Fibroblast of skin of abdomen (primary cell): ENCODE measurements around the gene FBXO8. TPM values are rescaled to one million over a fixed set of nuclear protein-coding genes. Genes with fewer than 3 reads are reported as not detected.
"Not testable (repeated sequence)": the region's sequence is repeated elsewhere in the genome, so short reads cannot be mapped to it uniquely, and the experiment has no call there.

Source experiments
- DNase-seq: peaks from one replicate; pipeline ENCODE4 v3.0.0-alpha.2; 2013
- polyA plus RNA-seq, 2 experiments: library from polyadenylated mRNA; unstranded; fragments of 120-200 nt; gene quantifications; one replicate each; pipeline ENCODE4 v1.2.1, GENCODE V29; 2013; ENCODE audit not compliant: insufficient read length in 2 of 2

The FBXO8 gene, protein sequence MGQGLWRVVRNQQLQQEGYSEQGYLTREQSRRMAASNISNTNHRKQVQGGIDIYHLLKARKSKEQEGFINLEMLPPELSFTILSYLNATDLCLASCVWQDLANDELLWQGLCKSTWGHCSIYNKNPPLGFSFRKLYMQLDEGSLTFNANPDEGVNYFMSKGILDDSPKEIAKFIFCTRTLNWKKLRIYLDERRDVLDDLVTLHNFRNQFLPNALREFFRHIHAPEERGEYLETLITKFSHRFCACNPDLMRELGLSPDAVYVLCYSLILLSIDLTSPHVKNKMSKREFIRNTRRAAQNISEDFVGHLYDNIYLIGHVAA
- 13.4 TPM for polyA plus RNA-seq (2013, experiment 1 of 2; ENCODE audit: insufficient read length)
- 12.8 TPM for polyA plus RNA-seq (2013, experiment 2 of 2; ENCODE audit: insufficient read length)

GRCh38 chr4:174283507-174284471 is at the start of gene FBXO8, which contains the start of gene CEP44:
TSS of gene FBXO8 (minus strand) at chr4:174283667. CDS start at chr4:174263092, 20,575 bp downstream.
TSS of gene CEP44 (plus strand) at chr4:174283911. CDS start at chr4:174299122, 15,211 bp downstream.
- peak; percentile 78 for DNase-seq

GRCh38 chr4:174332741-174333493 is 49.5 kb upstream of the FBXO8 start:
- peak; percentile 71 for DNase-seq

- DNase-seq: peak; percentile 40
Observed at GRCh38 chr4:174324725-174325124, 41.3 kb upstream of the FBXO8 start.

GRCh38 chr4:174324236-174324635 is 40.8 kb upstream of the FBXO8 start:
- DNase-seq: peak; percentile 34

DNA sequence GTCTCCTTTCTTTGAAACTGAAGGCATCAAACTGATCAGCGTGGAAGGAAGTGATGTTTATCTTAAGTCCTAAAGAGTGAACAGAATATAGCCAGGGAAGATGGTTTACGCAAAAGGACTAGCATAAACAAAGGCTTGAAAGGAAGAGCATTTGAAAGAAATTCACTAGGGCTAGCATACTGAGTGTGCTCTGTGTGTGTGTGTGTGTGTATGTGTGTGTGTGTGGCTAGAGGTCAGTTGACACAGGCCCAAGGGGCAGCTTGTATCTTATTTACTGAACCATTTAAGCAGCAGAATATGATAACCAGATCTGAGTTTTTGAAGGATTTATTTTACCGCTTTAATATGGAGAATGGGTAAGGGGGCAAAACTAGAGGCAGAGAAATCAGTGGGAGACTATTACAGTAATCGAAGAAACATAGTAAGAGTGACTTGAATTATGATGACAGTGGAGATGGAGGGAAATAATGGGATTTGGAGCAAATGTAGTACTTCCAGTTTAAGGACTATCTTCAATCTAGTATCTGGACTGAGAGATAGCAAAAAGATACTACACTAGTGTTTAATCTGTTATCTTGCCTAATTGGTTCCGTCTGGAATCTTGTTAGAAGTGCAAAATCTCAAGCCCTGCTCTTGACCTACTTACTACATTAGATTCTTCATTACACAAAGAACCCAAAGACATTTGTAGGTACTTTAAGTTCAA is 37.2 kb upstream of the FBXO8 start:
- DNase-seq: no peak

DNA sequence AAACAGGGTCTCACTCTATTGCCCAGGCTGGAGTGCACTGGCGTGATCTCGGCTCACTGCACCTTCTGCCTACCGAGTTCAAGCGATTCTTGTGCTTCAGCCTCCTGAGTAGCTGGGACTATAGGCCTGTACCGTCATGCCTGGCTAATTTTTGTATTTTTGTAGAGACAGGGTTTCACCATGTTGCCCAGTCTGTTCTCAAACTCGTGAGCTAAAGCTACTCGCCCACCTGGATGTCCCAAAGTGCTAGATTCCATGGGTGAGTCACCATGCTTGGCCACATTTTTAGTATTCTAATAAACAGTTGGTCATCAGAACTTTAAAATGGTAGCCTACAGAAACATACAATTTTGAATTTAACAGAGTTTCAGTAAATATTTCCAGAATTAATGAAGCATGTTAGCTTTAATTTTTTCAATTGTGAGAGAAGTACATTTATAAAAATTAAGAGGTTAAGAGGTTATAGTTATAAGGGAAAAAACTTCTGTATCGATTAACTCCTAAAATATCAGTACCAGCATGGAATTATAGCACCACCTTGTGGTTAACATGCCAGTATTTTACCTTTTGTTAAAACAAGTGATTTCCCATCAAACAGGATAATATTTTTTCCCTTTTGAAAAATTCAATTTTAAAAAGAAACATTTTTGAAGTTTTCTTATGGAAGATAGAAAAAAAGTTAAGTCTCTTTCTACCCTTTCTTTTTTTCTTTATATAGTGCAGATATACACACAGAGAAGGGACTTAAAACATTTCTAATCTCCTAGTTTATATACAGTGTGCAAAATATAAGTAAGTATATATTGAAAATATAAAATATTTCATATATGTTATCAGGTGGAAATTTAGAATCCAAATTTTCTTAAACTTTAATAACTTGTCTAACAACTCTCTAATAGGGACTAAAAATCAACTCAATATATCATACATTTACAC is 35.6 kb upstream of the FBXO8 start:
- peak; percentile 34 for DNase-seq

DNA sequence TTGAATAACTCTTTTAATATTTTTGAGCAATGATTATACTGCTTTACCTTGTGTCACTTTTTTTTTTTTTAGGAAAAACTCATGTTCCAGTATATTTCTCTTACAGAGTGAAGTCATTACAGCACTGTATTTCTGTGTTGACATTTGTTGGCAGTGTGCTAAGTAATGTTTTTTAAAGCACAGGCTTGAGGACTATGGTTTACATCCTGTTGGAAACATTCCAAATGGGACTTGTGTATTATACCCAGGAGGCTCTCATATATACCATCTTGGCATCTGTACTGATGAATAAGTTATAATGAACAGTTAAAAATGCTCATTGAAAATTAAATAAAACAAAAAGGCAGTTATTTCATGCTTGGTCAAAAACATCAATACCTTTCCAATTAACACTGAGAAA is 34.1 kb upstream of the FBXO8 start:
- DNase-seq: no peak

DNA sequence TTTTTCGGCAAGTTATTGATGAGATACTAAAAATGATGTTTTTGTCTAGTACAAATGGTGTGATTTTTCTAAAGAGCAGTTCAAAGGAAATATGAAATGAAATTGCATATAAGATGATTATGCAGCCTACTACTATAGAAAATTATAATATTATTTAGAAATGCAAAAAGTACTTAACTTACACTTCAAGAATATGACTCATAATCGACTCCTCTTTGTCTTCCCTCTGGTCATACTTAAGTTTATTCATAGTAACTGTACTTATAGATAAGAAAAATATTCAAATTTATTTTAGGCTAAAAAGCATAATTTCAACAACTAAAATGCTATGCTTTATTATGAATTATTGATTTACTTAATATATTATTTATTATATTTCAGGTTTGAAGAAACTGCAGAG is 33.5 kb upstream of the FBXO8 start:
- no peak for DNase-seq

DNA sequence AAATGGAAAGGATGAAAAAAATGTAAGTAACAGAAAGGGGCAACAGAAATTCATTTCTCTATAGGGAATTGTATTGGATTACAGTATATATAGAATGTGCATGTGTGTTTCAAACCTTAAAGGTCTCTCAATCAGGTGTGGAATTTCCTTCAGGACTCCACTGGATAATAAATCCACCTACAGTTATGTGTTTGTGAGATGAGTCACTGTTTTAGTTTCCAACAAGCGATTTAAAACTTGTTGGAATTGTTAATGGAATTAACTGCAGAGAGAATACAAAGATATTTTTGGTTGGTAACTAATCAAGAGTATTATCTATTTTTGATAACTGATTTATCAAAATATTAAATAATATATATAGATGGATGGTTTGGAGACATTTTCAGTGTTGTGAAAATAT is 33.1 kb upstream of the FBXO8 start:
- DNase-seq: no peak

GRCh38 chr4:174314770-174315169 is 31.3 kb upstream of the FBXO8 start:
- DNase-seq: peak; percentile 71

- no peak for DNase-seq
Observed at GRCh38 chr4:174314274-174314673, 30.8 kb upstream of the FBXO8 start.

DNA sequence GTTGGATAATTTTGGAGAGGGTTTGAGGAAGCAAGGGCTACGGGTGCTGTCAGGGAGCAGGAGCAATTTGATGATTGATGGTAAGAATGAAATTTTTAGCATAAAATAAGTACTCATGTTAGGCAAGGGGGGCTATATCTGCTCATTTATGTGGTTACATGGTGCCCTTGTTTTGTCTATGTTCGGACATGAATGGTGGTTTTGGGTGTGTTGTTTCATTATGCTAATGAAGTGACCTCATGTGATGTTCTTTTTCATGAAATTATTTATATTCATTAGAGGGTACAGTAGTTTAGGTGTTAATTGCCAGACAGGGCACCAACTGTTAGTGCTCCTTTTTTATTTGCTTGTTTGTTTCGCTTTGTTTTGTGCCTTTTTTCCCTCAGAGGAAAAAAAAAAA is 29.5 kb upstream of the FBXO8 start:
- no peak for DNase-seq

DNA sequence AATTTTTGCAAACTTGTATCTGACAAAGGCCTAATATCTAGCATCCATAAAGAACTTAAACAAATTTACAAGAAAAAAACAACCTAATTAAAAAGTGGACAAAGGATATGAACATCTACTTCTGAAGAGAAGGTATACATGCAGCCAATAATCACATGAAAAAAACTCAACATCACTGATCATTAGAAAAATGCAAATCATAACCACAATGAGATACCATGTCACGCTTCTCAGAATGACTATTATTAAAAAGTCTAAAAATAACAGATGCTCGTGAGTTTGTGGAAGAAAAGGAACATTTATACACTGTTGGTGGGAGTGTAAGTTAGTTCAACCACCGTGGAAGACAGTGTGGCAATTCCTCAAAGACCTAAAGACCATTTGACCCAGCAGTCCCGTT is 24.2 kb upstream of the FBXO8 start:
- DNase-seq: no peak

DNA sequence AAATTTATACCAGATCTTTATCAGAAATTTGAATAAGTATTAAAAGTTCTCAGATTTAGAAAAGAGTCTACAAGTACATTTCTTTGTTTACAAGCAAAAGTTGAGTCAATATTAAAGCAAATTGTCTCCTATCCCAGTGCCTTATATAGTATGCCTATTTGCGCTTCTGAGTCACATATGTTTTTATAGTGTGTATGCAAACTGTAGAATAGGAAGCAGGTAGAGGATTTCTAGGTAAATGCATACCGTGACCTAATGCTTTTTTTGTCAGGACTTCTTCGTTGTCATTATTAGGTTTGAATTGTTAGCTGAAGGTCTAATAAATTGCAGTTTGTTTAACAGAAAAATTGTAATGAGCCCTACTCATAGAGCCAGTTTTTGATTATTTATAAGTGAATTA is 22.5 kb upstream of the FBXO8 start:
- no peak for DNase-seq

DNA sequence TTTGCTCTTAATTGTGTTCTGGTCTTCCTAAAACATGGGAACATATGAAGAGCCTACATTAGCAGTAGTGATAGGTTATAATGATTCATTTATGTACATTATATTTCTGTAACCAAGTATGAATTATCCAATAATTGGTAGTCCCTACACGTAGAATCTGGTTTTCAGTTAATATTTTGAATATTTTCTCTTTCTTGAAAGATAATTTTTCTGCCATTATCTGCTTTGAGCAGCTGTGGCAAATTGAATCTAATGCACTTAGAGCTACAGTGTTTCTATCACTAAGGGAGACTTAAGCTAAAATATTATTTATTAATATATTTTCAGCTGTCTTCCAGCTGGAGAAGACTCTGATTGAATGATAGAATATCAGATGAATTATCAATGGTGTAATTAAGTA is 21.2 kb upstream of the FBXO8 start:
- no peak for DNase-seq

GRCh38 chr4:174303687-174304086 is 20.2 kb upstream of the FBXO8 start:
- no peak for DNase-seq

GRCh38 chr4:174295142-174295541 is 11.7 kb upstream of the FBXO8 start:
- not testable (repeated sequence) for DNase-seq

DNA sequence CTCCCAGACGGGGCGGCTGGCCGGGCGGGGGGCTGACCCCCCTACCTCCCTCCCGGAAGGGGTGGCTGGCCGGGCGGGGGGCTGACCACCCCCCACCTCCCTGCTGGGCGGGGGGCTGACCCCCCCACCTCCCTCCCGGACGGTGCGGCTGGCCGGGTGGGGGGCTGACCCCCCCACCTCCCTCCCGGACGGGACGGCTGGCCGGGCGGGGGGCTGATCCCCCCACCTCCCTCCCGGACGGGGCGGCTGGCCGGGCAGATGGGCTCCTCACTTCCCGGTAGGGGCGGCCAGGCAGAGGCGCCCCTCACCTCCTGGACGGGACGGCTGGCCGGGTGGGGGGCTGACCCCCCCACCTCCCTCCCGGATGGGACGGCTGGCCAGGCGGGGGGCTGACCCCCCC is 11.2 kb upstream of the FBXO8 start:
- not testable (repeated sequence) for DNase-seq

DNA sequence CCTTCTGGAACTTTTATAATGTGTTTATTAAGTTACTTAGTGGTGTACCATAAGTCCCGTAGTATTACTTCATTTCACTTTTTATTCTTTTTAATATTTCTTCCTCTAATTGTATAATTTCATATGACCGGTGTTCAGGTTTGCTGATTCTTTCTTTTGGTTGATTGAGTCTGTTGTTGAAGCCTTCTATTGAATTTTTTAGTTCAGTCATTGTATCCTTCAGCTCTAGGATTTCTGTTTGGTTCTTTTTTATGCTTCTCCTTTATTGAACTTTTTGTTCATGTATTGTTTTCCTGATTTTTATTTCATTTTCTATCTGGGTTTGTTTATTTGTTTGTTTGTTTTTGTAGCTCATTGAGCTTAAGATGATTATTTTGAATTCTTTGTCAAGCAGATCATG is 9.0 kb upstream of the FBXO8 start:
- DNase-seq: no peak

- no peak for DNase-seq
Observed at GRCh38 chr4:174286870-174287269, 3.4 kb upstream of the FBXO8 start.

DNA sequence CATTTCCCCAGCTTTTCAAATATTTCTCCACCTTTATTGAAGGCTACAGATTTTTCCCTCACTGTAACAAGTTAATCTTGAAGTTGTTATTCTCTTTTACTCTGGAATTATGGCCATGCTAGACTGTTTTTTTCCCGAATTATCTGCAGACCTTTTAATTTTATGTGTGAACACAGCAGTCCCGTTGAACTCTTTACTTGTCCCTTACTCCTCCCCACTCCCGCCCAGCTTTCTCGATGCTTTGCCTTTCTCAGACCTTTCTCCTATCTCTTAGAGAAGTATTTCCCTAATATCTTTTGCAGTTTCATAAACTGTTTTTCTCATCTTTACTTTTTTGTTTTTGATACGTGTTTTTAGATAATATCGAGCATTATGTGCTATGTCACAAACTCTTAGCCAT is 1.0 kb upstream of the FBXO8 start:
- no peak for DNase-seq
